Prostate gland (tissue), 2 donors: Measurements from ENCODE around the gene CHPF.

Experiments
- POLR2AphosphoS5 ChIP-seq: sonication (generic); formaldehyde crosslinking; IDR thresholded peaks from one replicate; pipeline ENCODE4 v1.6.1; 2017; ENCODE audit warnings: antibody characterized with exemption
- TF ChIP-seq, protein P1 (sequence below), 4 experiments: fragments of 200-600 bp in 2 of 4; fragments of 450-650 bp in 2 of 4; sonication (generic) in 2 of 4; IDR thresholded peaks; 1 replicate in 3 of 4; 2 replicates in 1 of 4; pipeline ENCODE4 v1.5.1; 2016 to 2019; ENCODE audit warnings: antibody characterized with exemption in 4 of 4, mild to moderate bottlenecking in 2 of 4, moderate library complexity in 2 of 4

DNA sequence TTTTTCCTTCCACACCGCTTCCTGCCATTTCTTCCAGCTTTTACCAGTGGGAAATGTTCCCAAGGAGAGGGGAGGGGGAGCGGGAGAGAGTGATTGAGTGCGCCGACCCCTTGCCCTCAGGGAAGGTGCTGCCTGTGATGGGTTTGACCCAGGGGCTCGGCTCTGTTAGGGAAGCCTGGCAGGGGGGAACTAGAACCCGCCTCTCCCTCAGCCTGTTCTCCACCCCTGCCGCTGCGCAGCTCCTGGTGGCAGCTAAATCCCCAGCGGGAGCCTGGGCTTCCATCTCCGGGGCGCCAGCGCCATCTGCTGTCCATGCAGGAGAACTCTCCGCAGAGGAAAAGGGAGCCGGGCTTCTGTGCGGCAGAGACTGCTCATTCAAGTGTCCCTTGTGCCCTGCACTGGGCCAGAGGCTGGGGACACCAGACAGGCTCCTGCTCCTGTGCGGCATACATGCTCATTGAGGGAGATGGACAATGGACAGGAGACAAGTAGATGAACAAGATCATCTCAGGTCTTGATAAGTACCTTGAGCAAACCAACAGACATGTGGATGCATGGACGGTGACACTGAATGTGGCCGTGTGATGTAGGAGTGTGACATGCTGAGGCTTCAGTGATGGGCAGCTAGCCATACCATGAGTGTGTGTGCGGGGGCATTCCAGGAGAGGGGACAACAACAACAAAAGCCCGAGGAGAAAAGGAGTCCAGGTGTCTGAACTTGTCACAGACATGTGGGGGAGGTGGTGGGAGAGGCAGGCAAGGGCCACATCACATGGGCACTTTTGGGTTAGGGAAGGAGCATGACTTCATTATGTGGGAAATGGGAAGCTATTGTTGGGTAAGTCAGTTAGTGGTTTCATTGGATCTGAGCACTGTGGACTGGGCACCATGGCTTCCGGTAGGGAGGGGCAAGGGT, 13.3 kb downstream of the CHPF start:
- peak; percentile 68 for TF ChIP-seq POLR2AphosphoS5
- TF ChIP-seq, protein P1, sequence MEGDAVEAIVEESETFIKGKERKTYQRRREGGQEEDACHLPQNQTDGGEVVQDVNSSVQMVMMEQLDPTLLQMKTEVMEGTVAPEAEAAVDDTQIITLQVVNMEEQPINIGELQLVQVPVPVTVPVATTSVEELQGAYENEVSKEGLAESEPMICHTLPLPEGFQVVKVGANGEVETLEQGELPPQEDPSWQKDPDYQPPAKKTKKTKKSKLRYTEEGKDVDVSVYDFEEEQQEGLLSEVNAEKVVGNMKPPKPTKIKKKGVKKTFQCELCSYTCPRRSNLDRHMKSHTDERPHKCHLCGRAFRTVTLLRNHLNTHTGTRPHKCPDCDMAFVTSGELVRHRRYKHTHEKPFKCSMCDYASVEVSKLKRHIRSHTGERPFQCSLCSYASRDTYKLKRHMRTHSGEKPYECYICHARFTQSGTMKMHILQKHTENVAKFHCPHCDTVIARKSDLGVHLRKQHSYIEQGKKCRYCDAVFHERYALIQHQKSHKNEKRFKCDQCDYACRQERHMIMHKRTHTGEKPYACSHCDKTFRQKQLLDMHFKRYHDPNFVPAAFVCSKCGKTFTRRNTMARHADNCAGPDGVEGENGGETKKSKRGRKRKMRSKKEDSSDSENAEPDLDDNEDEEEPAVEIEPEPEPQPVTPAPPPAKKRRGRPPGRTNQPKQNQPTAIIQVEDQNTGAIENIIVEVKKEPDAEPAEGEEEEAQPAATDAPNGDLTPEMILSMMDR (IDR thresholded peaks at IDR 0.05), result peak; percentile 90 to 100 (median 97)
